ENCODE results near the gene GTF2E1. TPM values are rescaled to one million over a fixed set of nuclear protein-coding genes. Genes with fewer than 3 reads are reported as not detected.

GTF2E1 gene
- polyA plus RNA-seq, 3 donors, result 6.1 to 7.9 (median 6.9) TPM

DNA sequence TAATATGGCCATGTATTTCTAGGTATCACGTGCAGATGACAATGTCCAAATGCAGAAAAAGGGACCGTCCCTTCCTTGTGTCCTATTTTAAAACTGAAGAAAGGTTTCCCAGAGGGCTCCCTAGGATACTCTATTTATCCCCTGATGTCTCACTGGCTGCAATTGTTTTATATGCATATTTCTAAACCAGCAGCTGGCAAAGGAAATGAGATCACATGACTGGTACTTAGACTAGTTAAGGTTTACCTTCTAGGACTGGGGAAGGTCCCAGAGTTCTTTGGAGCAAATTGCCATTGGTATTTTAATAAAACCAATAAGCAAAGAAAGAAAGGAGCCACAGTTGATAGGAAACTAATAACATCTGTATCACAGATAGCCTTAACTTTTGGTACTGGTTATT, 29.5 kb downstream of the GTF2E1 start:
- Histone ChIP-seq H3K4me2 (replicated peaks; ENCODE audit: extremely low read depth, low read length, poor library complexity, severe bottlenecking) (no peak overlapping the region), H3K27me3 (ENCODE audit: control insufficient read depth in 2 of 2, insufficient read depth in 2 of 2, low read length in 2 of 2) (no peaks in the 10 kb centered on the region), H3K4me1 (ENCODE audit: control insufficient read depth in 1 of 2, insufficient read depth in 2 of 2, low read length in 2 of 2) (no peaks in the 10 kb centered on the region), H3K79me2 (ENCODE audit: insufficient read depth, low read length) (no peaks in the 10 kb centered on the region), H4K20me1 (ENCODE audit: insufficient read depth, low read length) (peaks cover 13% of the 10 kb centered on the region), H3K36me3 (replicated peaks in 1 of 2; ENCODE audit: control insufficient read depth in 1 of 2, insufficient read depth in 2 of 2, low read length in 2 of 2) (peaks cover 41 to 65% of the 10 kb centered on the region in 2 donors), H2AFZ (ENCODE audit: insufficient read depth, low read depth, low read length, poor library complexity, severe bottlenecking) (no peak overlapping the region), H3K9me3 (replicated peaks in 1 of 2; ENCODE audit: control insufficient read depth in 1 of 2, insufficient read depth in 1 of 2, low read length in 2 of 2) (no peaks in the 10 kb centered on the region), H3K27ac (ENCODE audit: low read depth in 1 of 2, low read length in 2 of 2) (no peak overlapping the region), H3K4me3 (replicated peaks in 1 of 3; ENCODE audit: low read depth in 2 of 3, low read length in 3 of 3) (no peak overlapping the region), H3K9ac (ENCODE audit: insufficient read depth, low read length, poor library complexity, severe bottlenecking) (no peak overlapping the region)
- no peak overlapping the region for H3K27ac Mint-ChIP-seq
- H3K9me3 Mint-ChIP-seq, result no peaks in the 10 kb centered on the region
- H3K4me3 Mint-ChIP-seq, result no peak overlapping the region
- WGBS (ENCODE audit: insufficient coverage), result 100% methylated on average over 1 of the region's 2 CpGs
- no peaks in the 10 kb centered on the region for H3K4me1 Mint-ChIP-seq
- TF ChIP-seq, protein P1, sequence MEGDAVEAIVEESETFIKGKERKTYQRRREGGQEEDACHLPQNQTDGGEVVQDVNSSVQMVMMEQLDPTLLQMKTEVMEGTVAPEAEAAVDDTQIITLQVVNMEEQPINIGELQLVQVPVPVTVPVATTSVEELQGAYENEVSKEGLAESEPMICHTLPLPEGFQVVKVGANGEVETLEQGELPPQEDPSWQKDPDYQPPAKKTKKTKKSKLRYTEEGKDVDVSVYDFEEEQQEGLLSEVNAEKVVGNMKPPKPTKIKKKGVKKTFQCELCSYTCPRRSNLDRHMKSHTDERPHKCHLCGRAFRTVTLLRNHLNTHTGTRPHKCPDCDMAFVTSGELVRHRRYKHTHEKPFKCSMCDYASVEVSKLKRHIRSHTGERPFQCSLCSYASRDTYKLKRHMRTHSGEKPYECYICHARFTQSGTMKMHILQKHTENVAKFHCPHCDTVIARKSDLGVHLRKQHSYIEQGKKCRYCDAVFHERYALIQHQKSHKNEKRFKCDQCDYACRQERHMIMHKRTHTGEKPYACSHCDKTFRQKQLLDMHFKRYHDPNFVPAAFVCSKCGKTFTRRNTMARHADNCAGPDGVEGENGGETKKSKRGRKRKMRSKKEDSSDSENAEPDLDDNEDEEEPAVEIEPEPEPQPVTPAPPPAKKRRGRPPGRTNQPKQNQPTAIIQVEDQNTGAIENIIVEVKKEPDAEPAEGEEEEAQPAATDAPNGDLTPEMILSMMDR (IDR thresholded peaks at IDR 0.05), result no peak
- no peak for DNase-seq
- peaks cover 14 to 16% of the 10 kb centered on the region in 2 donors for H3K36me3 Mint-ChIP-seq
- intact Hi-C loops (cut with micrococcal nuclease), result no loop called here
- H3K27me3 Mint-ChIP-seq (ENCODE audit: low read depth in 3 of 3), result no peaks in the 10 kb centered on the region

DNA sequence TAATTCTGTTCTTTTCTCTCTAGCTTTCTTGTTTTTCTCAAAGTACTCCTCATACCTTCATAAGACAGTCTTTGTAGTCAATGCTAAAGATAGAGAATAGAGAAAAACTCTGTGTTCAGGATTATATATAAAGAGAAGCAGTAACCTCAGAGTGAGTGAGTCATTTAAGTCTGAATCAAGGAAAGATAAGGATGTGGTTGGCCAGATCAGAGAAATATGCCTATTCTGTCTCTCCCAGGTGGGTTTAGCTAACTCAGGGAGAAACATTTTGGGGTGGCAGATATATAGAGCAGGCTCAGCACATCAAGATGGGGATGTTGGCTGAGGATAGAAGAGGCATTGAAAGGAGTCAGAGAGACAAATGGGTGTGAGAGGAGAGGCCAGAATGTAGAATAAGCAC, 31.4 kb downstream of the GTF2E1 start:
- Mint-ChIP-seq H3K9me3 (no peaks in the 10 kb centered on the region), H3K4me1 (no peaks in the 10 kb centered on the region), H3K27me3 (ENCODE audit: low read depth in 3 of 3) (no peaks in the 10 kb centered on the region), H3K27ac (no peak overlapping the region), H3K36me3 (peaks cover 16 to 18% of the 10 kb centered on the region in 2 donors), H3K4me3 (no peak overlapping the region)
- Histone ChIP-seq H3K27ac (ENCODE audit: low read depth in 1 of 2, low read length in 2 of 2) (no peak overlapping the region), H3K79me2 (ENCODE audit: insufficient read depth, low read length) (no peaks in the 10 kb centered on the region), H3K9me3 (replicated peaks in 1 of 2; ENCODE audit: control insufficient read depth in 1 of 2, insufficient read depth in 1 of 2, low read length in 2 of 2) (no peaks in the 10 kb centered on the region), H3K4me3 (replicated peaks in 1 of 3; ENCODE audit: low read depth in 2 of 3, low read length in 3 of 3) (no peak overlapping the region), H3K4me1 (ENCODE audit: control insufficient read depth in 1 of 2, insufficient read depth in 2 of 2, low read length in 2 of 2) (no peaks in the 10 kb centered on the region), H3K36me3 (replicated peaks in 1 of 2; ENCODE audit: control insufficient read depth in 1 of 2, insufficient read depth in 2 of 2, low read length in 2 of 2) (peaks cover 43 to 80% of the 10 kb centered on the region in 2 donors), H2AFZ (ENCODE audit: insufficient read depth, low read depth, low read length, poor library complexity, severe bottlenecking) (no peak overlapping the region), H3K27me3 (ENCODE audit: control insufficient read depth in 2 of 2, insufficient read depth in 2 of 2, low read length in 2 of 2) (no peaks in the 10 kb centered on the region), H3K4me2 (replicated peaks; ENCODE audit: extremely low read depth, low read length, poor library complexity, severe bottlenecking) (no peak overlapping the region), H3K9ac (ENCODE audit: insufficient read depth, low read length, poor library complexity, severe bottlenecking) (no peak overlapping the region), H4K20me1 (ENCODE audit: insufficient read depth, low read length) (peaks cover 7% of the 10 kb centered on the region)
- no peak for DNase-seq
- TF ChIP-seq, protein P1 (IDR thresholded peaks at IDR 0.05), result no peak
- intact Hi-C loops (cut with micrococcal nuclease), result no loop called here

Measured in CD14-positive monocyte (primary cell).